ENCODE results near the gene TTC9. TPM values are rescaled to one million over a fixed set of nuclear protein-coding genes. Genes with fewer than 3 reads are reported as not detected.

Gene TTC9
- total and polyA plus RNA-seq, 2 experiments from 2014 or later = 10.3 to 34.2 TPM

DNA sequence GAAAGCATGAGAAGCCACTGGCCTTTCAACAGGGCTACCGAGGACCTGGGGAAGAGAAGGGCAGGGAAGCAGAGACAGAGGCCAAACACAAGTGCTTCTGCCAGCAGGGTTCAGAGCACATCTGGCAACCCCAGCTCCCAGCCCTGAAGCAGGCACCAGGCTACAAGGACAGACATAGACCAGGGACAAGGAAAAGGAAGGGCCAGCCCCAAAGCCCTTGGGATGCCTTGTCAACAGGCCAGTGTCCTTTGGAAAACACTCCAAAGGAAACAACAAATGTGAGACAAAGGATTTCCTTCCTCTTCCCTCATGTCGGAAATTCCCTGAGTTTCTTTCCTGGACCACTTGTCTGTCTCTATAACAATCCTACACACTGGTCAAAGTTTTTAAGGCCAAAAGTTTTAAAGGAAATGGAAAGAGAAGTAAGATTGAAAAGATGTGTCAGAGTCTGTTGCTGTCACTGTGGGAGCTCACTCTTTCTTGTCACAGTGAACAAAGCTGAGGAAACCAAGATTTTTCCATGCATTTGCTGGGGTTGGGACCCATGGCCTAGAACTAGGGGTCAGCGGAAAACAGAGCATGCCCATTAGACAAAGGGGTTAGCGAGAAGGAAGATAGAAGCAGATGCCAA is 59.4 kb downstream of the TTC9 start:
- H3K4me1 Mint-ChIP-seq = peaks cover 23% of the 10 kb centered on the region
- H3K36me3 Mint-ChIP-seq (ENCODE audit: low read depth) = no peaks in the 10 kb centered on the region; the same call in 2 of the 3 replicates
- Histone ChIP-seq H2AFZ (peak overlapping the region; percentile 78), H3F3A (replicated peaks; ENCODE audit: low read depth) (no peaks in the 10 kb centered on the region), H3K27ac (ENCODE audit: low read depth) (no peak overlapping the region), H3K79me2 (replicated peaks; ENCODE audit: insufficient read depth) (no peaks in the 10 kb centered on the region), H3K4me2 (no peak overlapping the region), H3K36me3 (ENCODE audit: insufficient read depth) (no peaks in the 10 kb centered on the region), H3K9me2 (ENCODE audit: insufficient read depth) (0 out of 2 replicates have a peak, but pooled peaks cover 6% of the 10 kb centered on the region), H3K27me3 (ENCODE audit: insufficient read depth) (no peaks in the 10 kb centered on the region), H3K4me3 (no peak overlapping the region), H4K20me1 (replicated peaks; ENCODE audit: insufficient read depth) (no peaks in the 10 kb centered on the region), H3K4me1 (ENCODE audit: insufficient read depth) (peaks cover 11% of the 10 kb centered on the region)
- H3K27ac Mint-ChIP-seq = no peak overlapping the region
- no peaks in the 10 kb centered on the region; the same call in 2 of the 3 replicates for H3K9me3 Mint-ChIP-seq
- H3K27me3 Mint-ChIP-seq (ENCODE audit: insufficient read depth, low read depth, poor library complexity) = no peaks in the 10 kb centered on the region
- DNase-seq (ENCODE audit: low spot score) (no peak), ATAC-seq (no peak)
- TF ChIP-seq ZNF331 (CRISPR knock-in tag; IDR thresholded peaks at IDR 0.05; ENCODE audit: low read depth) (no peak), NANOG (IDR thresholded peaks at IDR 0.05; ENCODE audit: borderline replicate concordance) (no peak), ZNF114 (CRISPR knock-in tag; IDR thresholded peaks at IDR 0.05) (no peak), EZH2phosphoT487 (IDR thresholded peaks at IDR 0.05; ENCODE audit: unreplicated experiment) (no peak)
- TF ChIP-seq, protein P1, sequence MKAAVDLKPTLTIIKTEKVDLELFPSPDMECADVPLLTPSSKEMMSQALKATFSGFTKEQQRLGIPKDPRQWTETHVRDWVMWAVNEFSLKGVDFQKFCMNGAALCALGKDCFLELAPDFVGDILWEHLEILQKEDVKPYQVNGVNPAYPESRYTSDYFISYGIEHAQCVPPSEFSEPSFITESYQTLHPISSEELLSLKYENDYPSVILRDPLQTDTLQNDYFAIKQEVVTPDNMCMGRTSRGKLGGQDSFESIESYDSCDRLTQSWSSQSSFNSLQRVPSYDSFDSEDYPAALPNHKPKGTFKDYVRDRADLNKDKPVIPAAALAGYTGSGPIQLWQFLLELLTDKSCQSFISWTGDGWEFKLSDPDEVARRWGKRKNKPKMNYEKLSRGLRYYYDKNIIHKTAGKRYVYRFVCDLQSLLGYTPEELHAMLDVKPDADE (IDR thresholded peaks at IDR 0.05) = no peak
- TF ChIP-seq, protein P2, sequence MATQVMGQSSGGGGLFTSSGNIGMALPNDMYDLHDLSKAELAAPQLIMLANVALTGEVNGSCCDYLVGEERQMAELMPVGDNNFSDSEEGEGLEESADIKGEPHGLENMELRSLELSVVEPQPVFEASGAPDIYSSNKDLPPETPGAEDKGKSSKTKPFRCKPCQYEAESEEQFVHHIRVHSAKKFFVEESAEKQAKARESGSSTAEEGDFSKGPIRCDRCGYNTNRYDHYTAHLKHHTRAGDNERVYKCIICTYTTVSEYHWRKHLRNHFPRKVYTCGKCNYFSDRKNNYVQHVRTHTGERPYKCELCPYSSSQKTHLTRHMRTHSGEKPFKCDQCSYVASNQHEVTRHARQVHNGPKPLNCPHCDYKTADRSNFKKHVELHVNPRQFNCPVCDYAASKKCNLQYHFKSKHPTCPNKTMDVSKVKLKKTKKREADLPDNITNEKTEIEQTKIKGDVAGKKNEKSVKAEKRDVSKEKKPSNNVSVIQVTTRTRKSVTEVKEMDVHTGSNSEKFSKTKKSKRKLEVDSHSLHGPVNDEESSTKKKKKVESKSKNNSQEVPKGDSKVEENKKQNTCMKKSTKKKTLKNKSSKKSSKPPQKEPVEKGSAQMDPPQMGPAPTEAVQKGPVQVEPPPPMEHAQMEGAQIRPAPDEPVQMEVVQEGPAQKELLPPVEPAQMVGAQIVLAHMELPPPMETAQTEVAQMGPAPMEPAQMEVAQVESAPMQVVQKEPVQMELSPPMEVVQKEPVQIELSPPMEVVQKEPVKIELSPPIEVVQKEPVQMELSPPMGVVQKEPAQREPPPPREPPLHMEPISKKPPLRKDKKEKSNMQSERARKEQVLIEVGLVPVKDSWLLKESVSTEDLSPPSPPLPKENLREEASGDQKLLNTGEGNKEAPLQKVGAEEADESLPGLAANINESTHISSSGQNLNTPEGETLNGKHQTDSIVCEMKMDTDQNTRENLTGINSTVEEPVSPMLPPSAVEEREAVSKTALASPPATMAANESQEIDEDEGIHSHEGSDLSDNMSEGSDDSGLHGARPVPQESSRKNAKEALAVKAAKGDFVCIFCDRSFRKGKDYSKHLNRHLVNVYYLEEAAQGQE (IDR thresholded peaks at IDR 0.05; ENCODE audit: unreplicated experiment) = no peak
- no peak overlapping the region for H3K4me3 Mint-ChIP-seq

DNA sequence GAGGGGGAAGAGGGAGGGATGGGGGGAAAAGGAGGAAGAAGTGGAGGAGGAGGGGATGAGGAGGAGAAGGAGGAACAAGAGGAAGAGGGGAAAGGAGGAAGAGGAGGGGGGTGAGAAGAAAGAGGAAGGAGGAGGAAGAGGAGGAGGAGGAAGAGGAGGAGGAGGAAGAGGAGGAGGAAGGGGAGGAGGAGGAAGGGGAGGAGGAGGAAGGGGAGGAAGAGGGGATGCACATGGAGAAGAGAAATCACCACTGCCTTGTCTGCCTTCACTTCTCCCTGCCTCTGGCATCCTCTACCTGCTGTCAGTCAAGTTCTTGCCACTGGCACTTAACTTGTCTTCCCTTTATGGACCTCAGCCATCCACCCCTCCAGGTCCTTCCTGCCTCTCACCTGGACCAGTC is 59.9 kb downstream of the TTC9 start:
- H3K27me3 ChIP-seq (ENCODE audit: insufficient read depth) = no peaks in the 10 kb centered on the region
- no peaks in the 10 kb centered on the region for H3F3A ChIP-seq (replicated peaks; ENCODE audit: low read depth)
- H3K4me1 Mint-ChIP-seq = peaks cover 25% of the 10 kb centered on the region
- no peak overlapping the region for H3K4me2 ChIP-seq
- DNase-seq (ENCODE audit: low spot score) (no peak), ATAC-seq (no peak)
- H3K79me2 ChIP-seq (replicated peaks; ENCODE audit: insufficient read depth) = no peaks in the 10 kb centered on the region
- no peaks in the 10 kb centered on the region; the same call in 2 of the 3 replicates for H3K36me3 Mint-ChIP-seq (ENCODE audit: low read depth)
- peaks cover 15% of the 10 kb centered on the region for H3K4me1 ChIP-seq (ENCODE audit: insufficient read depth)
- H3K4me3 ChIP-seq = no peak overlapping the region
- H4K20me1 ChIP-seq (replicated peaks; ENCODE audit: insufficient read depth) = no peaks in the 10 kb centered on the region
- 0 out of 2 replicates have a peak, but pooled peaks cover 6% of the 10 kb centered on the region for H3K9me2 ChIP-seq (ENCODE audit: insufficient read depth)
- H3K27ac Mint-ChIP-seq = no peak overlapping the region
- H3K4me3 Mint-ChIP-seq = no peak overlapping the region
- H3K27me3 Mint-ChIP-seq (ENCODE audit: insufficient read depth, low read depth, poor library complexity) = no peaks in the 10 kb centered on the region
- H3K9me3 Mint-ChIP-seq = no peaks in the 10 kb centered on the region; the same call in 2 of the 3 replicates
- H3K36me3 ChIP-seq (ENCODE audit: insufficient read depth) = no peaks in the 10 kb centered on the region
- no peak overlapping the region for H3K27ac ChIP-seq (ENCODE audit: low read depth)
- no peak overlapping the region for H2AFZ ChIP-seq
- TF ChIP-seq, protein P1 (IDR thresholded peaks at IDR 0.05) = no peak
- TF ChIP-seq ZNF331 (CRISPR knock-in tag; IDR thresholded peaks at IDR 0.05; ENCODE audit: low read depth) (no peak), CREB1 (CRISPR knock-in tag; IDR thresholded peaks at IDR 0.05; ENCODE audit: low read depth) (no peak), JUNB (IDR thresholded peaks at IDR 0.05; ENCODE audit: unreplicated experiment) (no peak)
- TF ChIP-seq, protein P2 (IDR thresholded peaks at IDR 0.05; ENCODE audit: unreplicated experiment) = no peak
